GM12878 (cell line): ENCODE results near the gene TOX4. TPM values are rescaled to one million over a fixed set of nuclear protein-coding genes. Genes with fewer than 3 reads are reported as not detected.

Source experiments
- CREB1 ChIP-seq: IDR thresholded peaks from 2 replicates; pipeline ENCODE4 v1.6.1; 2012; ENCODE audit warnings: low read depth, mild to moderate bottlenecking, inconsistent platforms
- FOS ChIP-seq: IDR thresholded peaks from 3 replicates; pipeline ENCODE4 v1.6.1; 2011; ENCODE audit warnings: borderline replicate concordance; ENCODE audit not compliant: insufficient read length; ENCODE audit errors: extremely low read depth
- PAX8 ChIP-seq: fragments of 450-650 bp; IDR thresholded peaks from 2 replicates; pipeline ENCODE4 v1.6.1; 2017; ENCODE audit warnings: mild to moderate bottlenecking, moderate library complexity
- RELA ChIP-seq: fragments of 450-650 bp; IDR thresholded peaks from 2 replicates; pipeline ENCODE4 v1.8.0; 2014; ENCODE audit warnings: borderline replicate concordance; ENCODE audit not compliant: partially characterized antibody
- SMAD5 ChIP-seq: IDR thresholded peaks from 2 replicates; pipeline ENCODE4 v1.6.1; 2016; ENCODE audit warnings: antibody characterized with exemption, low read depth
- TARDBP ChIP-seq: IDR thresholded peaks from 2 replicates; pipeline ENCODE4 v1.6.1; 2016; ENCODE audit warnings: borderline replicate concordance
- ZBED1 ChIP-seq: IDR thresholded peaks from 2 replicates; pipeline ENCODE4 v1.6.1; 2016; ENCODE audit warnings: borderline replicate concordance
- polyA plus RNA-seq, 11 experiments: library from polyadenylated mRNA; depleted of rRNA in 4 of 11; unstranded in 6 of 11; stranded (reverse) in 5 of 11; fragments of >200 nt; fragmentation: Nextera tagmentation in 4 of 11; fragmentation: Illumina TruSeq in 1 of 11; extraction: Ambion mirVana in 4 of 11; extraction: Trizol in 1 of 11; gene quantifications; 1 replicate in 1 of 11; 2 replicates in 10 of 11; pipeline versions ENCODE4 v1.2.1 to v1.2.3, GENCODE V29; 2011 to 2016; ENCODE audit warnings: inconsistent platforms in 2 of 11, missing spikeins in 2 of 11, low read depth in 1 of 11
- total RNA-seq, 4 experiments: library from RNA; depleted of rRNA in 3 of 4; stranded (reverse); fragments of >200 nt in 3 of 4; fragmentation: Illumina TruSeq in 1 of 4; extraction: Trizol in 1 of 4; gene quantifications; 2 replicates each; pipeline versions ENCODE4 v1.2.1 to v1.2.3, GENCODE V29; 2013 to 2021
- TF ChIP-seq, protein P1 (sequence below): fragments of 450-650 bp; IDR thresholded peaks from 2 replicates; pipeline ENCODE4 v1.6.1; 2017; ENCODE audit warnings: mild to moderate bottlenecking
- TF ChIP-seq, protein P2 (sequence below): fragments of 450-650 bp; IDR thresholded peaks from 2 replicates; pipeline ENCODE4 v1.6.1; 2017; ENCODE audit warnings: mild to moderate bottlenecking, moderate library complexity

TOX4 gene
- total and polyA plus RNA-seq, 10 of the 15 experiments (the other 5 are each of a cell fraction or from before 2014, with no cell fraction given) = 18.4 to 113 (median 55.2) TPM

DNA sequence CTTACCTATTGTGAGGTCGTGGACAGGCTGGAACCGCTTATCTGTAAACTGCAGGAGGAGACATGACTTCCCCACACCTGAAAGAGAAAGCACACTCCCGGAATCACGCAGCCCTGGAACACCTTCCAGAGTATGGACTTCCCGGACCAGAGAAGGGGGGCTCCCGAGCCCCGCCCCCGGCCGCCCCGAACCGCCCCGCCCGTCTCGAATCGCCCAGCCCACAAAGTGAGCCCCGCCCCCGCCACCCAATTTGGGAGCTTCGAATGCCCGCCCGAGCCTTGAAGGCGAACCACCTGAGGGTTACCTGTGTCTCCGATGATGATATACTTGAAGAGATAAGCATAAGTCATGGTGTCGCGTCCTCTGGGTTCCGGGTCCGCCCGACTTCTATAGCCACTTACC is 471 bp upstream of the TOX4 start (continued):
- TF ChIP-seq PAX8 (no peak), TARDBP (no peak), CREB1 (no peak), ZBED1 (no peak), FOS (no peak), SMAD5 (no peak), RELA (no peak)
- TF ChIP-seq, protein P1, sequence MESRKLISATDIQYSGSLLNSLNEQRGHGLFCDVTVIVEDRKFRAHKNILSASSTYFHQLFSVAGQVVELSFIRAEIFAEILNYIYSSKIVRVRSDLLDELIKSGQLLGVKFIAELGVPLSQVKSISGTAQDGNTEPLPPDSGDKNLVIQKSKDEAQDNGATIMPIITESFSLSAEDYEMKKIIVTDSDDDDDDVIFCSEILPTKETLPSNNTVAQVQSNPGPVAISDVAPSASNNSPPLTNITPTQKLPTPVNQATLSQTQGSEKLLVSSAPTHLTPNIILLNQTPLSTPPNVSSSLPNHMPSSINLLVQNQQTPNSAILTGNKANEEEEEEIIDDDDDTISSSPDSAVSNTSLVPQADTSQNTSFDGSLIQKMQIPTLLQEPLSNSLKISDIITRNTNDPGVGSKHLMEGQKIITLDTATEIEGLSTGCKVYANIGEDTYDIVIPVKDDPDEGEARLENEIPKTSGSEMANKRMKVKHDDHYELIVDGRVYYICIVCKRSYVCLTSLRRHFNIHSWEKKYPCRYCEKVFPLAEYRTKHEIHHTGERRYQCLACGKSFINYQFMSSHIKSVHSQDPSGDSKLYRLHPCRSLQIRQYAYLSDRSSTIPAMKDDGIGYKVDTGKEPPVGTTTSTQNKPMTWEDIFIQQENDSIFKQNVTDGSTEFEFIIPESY = no peak
- TF ChIP-seq, protein P2, sequence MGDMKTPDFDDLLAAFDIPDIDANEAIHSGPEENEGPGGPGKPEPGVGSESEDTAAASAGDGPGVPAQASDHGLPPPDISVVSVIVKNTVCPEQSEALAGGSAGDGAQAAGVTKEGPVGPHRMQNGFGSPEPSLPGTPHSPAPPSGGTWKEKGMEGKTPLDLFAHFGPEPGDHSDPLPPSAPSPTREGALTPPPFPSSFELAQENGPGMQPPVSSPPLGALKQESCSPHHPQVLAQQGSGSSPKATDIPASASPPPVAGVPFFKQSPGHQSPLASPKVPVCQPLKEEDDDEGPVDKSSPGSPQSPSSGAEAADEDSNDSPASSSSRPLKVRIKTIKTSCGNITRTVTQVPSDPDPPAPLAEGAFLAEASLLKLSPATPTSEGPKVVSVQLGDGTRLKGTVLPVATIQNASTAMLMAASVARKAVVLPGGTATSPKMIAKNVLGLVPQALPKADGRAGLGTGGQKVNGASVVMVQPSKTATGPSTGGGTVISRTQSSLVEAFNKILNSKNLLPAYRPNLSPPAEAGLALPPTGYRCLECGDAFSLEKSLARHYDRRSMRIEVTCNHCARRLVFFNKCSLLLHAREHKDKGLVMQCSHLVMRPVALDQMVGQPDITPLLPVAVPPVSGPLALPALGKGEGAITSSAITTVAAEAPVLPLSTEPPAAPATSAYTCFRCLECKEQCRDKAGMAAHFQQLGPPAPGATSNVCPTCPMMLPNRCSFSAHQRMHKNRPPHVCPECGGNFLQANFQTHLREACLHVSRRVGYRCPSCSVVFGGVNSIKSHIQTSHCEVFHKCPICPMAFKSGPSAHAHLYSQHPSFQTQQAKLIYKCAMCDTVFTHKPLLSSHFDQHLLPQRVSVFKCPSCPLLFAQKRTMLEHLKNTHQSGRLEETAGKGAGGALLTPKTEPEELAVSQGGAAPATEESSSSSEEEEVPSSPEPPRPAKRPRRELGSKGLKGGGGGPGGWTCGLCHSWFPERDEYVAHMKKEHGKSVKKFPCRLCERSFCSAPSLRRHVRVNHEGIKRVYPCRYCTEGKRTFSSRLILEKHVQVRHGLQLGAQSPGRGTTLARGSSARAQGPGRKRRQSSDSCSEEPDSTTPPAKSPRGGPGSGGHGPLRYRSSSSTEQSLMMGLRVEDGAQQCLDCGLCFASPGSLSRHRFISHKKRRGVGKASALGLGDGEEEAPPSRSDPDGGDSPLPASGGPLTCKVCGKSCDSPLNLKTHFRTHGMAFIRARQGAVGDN = no peak
